Measurements from ENCODE around the gene JTB.
A peak's percentile ranks its signal among the peaks of the same experiment; 100 is the strongest.
"Not testable (repeated sequence)": the region's sequence is repeated elsewhere in the genome, so short reads cannot be mapped to it uniquely, and the experiment has no call there.

JTB gene

GRCh38 chr1:153985941-153986761, 8.7 kb upstream of the JTB start, which contains the start of gene RAB13:
TSS of gene RAB13 (minus strand) at chr1:153986339. CDS start at chr1:153986236, 103 bp downstream.
- Histone ChIP-seq H3K79me2 (ENCODE audit: control insufficient read depth, low read length) (peaks cover 6% of the 10 kb centered on the region), H3K9me2 (replicated peaks; ENCODE audit: control insufficient read depth, low read length) (no peaks in the 10 kb centered on the region), H3K9me3 (ENCODE audit: control insufficient read depth, insufficient read depth, low read length) (no peaks in the 10 kb centered on the region), H3K36me3 (ENCODE audit: control insufficient read depth, low read length) (peaks cover 6% of the 10 kb centered on the region), H3K4me2 (ENCODE audit: low read length) (peak within 1 kb of the TSS; percentile 89), H4K20me1 (ENCODE audit: control insufficient read depth, insufficient read depth, low read depth, low read length) (no peaks in the 10 kb centered on the region), H3F3A (ENCODE audit: control insufficient read depth, insufficient read depth) (peaks cover 20% of the 10 kb centered on the region), H3K4me3 (ENCODE audit: low read length) (peak within 1 kb of the TSS; percentile 69), H3K27ac (ENCODE audit: low read depth, low read length) (peak within 1 kb of the TSS; percentile 78), H3K4me1 (ENCODE audit: control insufficient read depth, low read length) (peaks cover 52% of the 10 kb centered on the region), H3K27me3 (ENCODE audit: control insufficient read depth, low read length) (peaks cover 9% of the 10 kb centered on the region; the same call in 1 of the 2 replicates)
- TF ChIP-seq EZH2phosphoT487 (IDR thresholded peaks at IDR 0.05; ENCODE audit: borderline replicate concordance, low read length) (no peak), CTCF (IDR thresholded peaks at IDR 0.05; ENCODE audit: low read depth, low read length, poor library complexity, severe bottlenecking) (no peak)

GRCh38 chr1:153985341-153985912, 8.0 kb upstream of the JTB start:
- Histone ChIP-seq H3K79me2 (ENCODE audit: control insufficient read depth, low read length) (no peaks in the 10 kb centered on the region), H3K9me2 (replicated peaks; ENCODE audit: control insufficient read depth, low read length) (no peaks in the 10 kb centered on the region), H3F3A (ENCODE audit: control insufficient read depth, insufficient read depth) (peaks cover 16% of the 10 kb centered on the region; the same call in 1 of the 2 replicates), H3K27me3 (ENCODE audit: control insufficient read depth, low read length) (peaks cover 9% of the 10 kb centered on the region; the same call in 1 of the 2 replicates), H3K36me3 (ENCODE audit: control insufficient read depth, low read length) (no peaks in the 10 kb centered on the region), H3K4me1 (ENCODE audit: control insufficient read depth, low read length) (peaks cover 52% of the 10 kb centered on the region), H3K4me2 (ENCODE audit: low read length) (peak overlapping the region; percentile 89), H3K9me3 (ENCODE audit: control insufficient read depth, insufficient read depth, low read length) (no peaks in the 10 kb centered on the region), H3K27ac (ENCODE audit: low read depth, low read length) (no peak overlapping the region), H4K20me1 (ENCODE audit: control insufficient read depth, insufficient read depth, low read depth, low read length) (no peaks in the 10 kb centered on the region), H3K4me3 (ENCODE audit: low read length) (peak overlapping the region; percentile 69; the same call in 1 of the 2 replicates)
- TF ChIP-seq EZH2phosphoT487 (IDR thresholded peaks at IDR 0.05; ENCODE audit: borderline replicate concordance, low read length) (no peak), CTCF (IDR thresholded peaks at IDR 0.05; ENCODE audit: low read depth, low read length, poor library complexity, severe bottlenecking) (no peak)

- Histone ChIP-seq H3K9me2 (replicated peaks; ENCODE audit: control insufficient read depth, low read length) (no peaks in the 10 kb centered on the region), H3K27me3 (ENCODE audit: control insufficient read depth, low read length) (peaks cover 9% of the 10 kb centered on the region; the same call in 1 of the 2 replicates), H3K4me3 (ENCODE audit: low read length) (no peak overlapping the region), H3F3A (ENCODE audit: control insufficient read depth, insufficient read depth) (peaks cover 16% of the 10 kb centered on the region; the same call in 1 of the 2 replicates), H3K36me3 (ENCODE audit: control insufficient read depth, low read length) (no peaks in the 10 kb centered on the region), H3K79me2 (ENCODE audit: control insufficient read depth, low read length) (peaks cover 1% of the 10 kb centered on the region), H3K4me1 (ENCODE audit: control insufficient read depth, low read length) (peaks cover 46% of the 10 kb centered on the region), H3K9me3 (ENCODE audit: control insufficient read depth, insufficient read depth, low read length) (no peaks in the 10 kb centered on the region), H3K27ac (ENCODE audit: low read depth, low read length) (no peak overlapping the region), H3K4me2 (ENCODE audit: low read length) (no peak overlapping the region), H4K20me1 (ENCODE audit: control insufficient read depth, insufficient read depth, low read depth, low read length) (no peaks in the 10 kb centered on the region)
- no peak for TF ChIP-seq EZH2phosphoT487 (IDR thresholded peaks at IDR 0.05; ENCODE audit: borderline replicate concordance, low read length)
- no peak for TF ChIP-seq CTCF (IDR thresholded peaks at IDR 0.05; ENCODE audit: low read depth, low read length, poor library complexity, severe bottlenecking)
These were observed 6.8 kb upstream of the JTB start for GRCh38 chr1:153984123-153984894.

GRCh38 chr1:153981735-153982134, 4.3 kb upstream of the JTB start:
- not testable (repeated sequence) for H3K27me3 ChIP-seq (ENCODE audit: control insufficient read depth, low read length); H3K9me3 ChIP-seq (ENCODE audit: control insufficient read depth, insufficient read depth, low read length); H4K20me1 ChIP-seq (ENCODE audit: control insufficient read depth, insufficient read depth, low read depth, low read length); H3F3A ChIP-seq (ENCODE audit: control insufficient read depth, insufficient read depth); H3K4me3 ChIP-seq (ENCODE audit: low read length); H3K27ac ChIP-seq (ENCODE audit: low read depth, low read length); H3K4me2 ChIP-seq (ENCODE audit: low read length); H3K9me2 ChIP-seq (replicated peaks; ENCODE audit: control insufficient read depth, low read length)
- H3K79me2 ChIP-seq (ENCODE audit: control insufficient read depth, low read length) = peaks cover 27% of the 10 kb centered on the region
- peaks cover 50% of the 10 kb centered on the region for H3K4me1 ChIP-seq (ENCODE audit: control insufficient read depth, low read length)
- peaks cover 12% of the 10 kb centered on the region for H3K36me3 ChIP-seq (ENCODE audit: control insufficient read depth, low read length)

GRCh38 chr1:153979091-153979490, 1.6 kb upstream of the JTB start:
- H3K36me3 ChIP-seq (ENCODE audit: control insufficient read depth, low read length) = peaks cover 37% of the 10 kb centered on the region
- not testable (repeated sequence) for H3F3A ChIP-seq (ENCODE audit: control insufficient read depth, insufficient read depth); H4K20me1 ChIP-seq (ENCODE audit: control insufficient read depth, insufficient read depth, low read depth, low read length); H3K9me2 ChIP-seq (replicated peaks; ENCODE audit: control insufficient read depth, low read length); H3K9me3 ChIP-seq (ENCODE audit: control insufficient read depth, insufficient read depth, low read length); H3K27ac ChIP-seq (ENCODE audit: low read depth, low read length); H3K27me3 ChIP-seq (ENCODE audit: control insufficient read depth, low read length)
- peak overlapping the region; percentile 99 for H3K4me3 ChIP-seq (ENCODE audit: low read length)
- peak overlapping the region; percentile 95 for H3K4me2 ChIP-seq (ENCODE audit: low read length)
- H3K4me1 ChIP-seq (ENCODE audit: control insufficient read depth, low read length) = peaks cover 38% of the 10 kb centered on the region
- peaks cover 41% of the 10 kb centered on the region for H3K79me2 ChIP-seq (ENCODE audit: control insufficient read depth, low read length)

All from DOHH2 (cell line).